GM12878 (cell line): ENCODE results near the gene GCNT3. TPM values are rescaled to one million over a fixed set of nuclear protein-coding genes. Genes with fewer than 3 reads are reported as not detected.

Experiments
- ATAC-seq: fragments of 200-7000 bp; cut with Tn5 transposase; 3 replicates; pipeline ENCODE4 v1.9.1; 2020; ENCODE audit warnings: mild to moderate bottlenecking, moderate library complexity
- BruUV-seq: library from RNA; stranded (reverse); fragments of 400-500 nt; replicated peaks from 2 replicates; lab custom pipeline; 2021; lab: Mats Ljungman, UMichigan
- CTCF ChIA-PET: fragments of 300-600 bp; sonication (Branson Sonifier 250); formaldehyde crosslinking; extraction: SDS; loops from one replicate; lab custom pipeline; 2021; ENCODE audit warnings: inconsistent platforms; lab: Yijun Ruan, JAX
- POLR2A ChIA-PET: fragments of 350-600 bp; formaldehyde crosslinking; extraction: SDS; loops from one replicate; lab custom pipeline; 2021; ENCODE audit warnings: inconsistent platforms; lab: Charles Lee
- RAD21 ChIA-PET: fragments of 300-600 bp; sonication (Branson Sonifier 250); formaldehyde crosslinking; loops from one replicate; lab custom pipeline; 2023; ENCODE audit warnings: antibody characterized with exemption; ENCODE audit not compliant: unreplicated experiment; lab: Charles Lee
- SMC1A ChIA-PET: fragments of 300-600 bp; sonication (Branson Sonifier 250); formaldehyde crosslinking; loops from one replicate; lab custom pipeline; 2023; ENCODE audit not compliant: unreplicated experiment, uncharacterized antibody; lab: Charles Lee
- DNase-seq: peaks from one replicate; pipeline ENCODE4 v3.0.0-alpha.2; 2011; ENCODE audit warnings: low read depth, low spot score
- FAIRE-seq: peaks from 3 replicates; lab custom pipeline; 2011; peaks lifted over from hg19 to GRCh38; lab: Jason Lieb, UNC
- H2AFZ ChIP-seq: 2 replicates; pipeline ENCODE4 v1.6.0; 2011; ENCODE audit warnings: low read depth, low read length, control low read depth; ENCODE audit not compliant: control insufficient read depth
- H3K27ac ChIP-seq: 2 replicates; pipeline ENCODE4 v1.5.1; 2011; ENCODE audit warnings: control low read depth; ENCODE audit not compliant: control insufficient read depth, insufficient read depth
- H3K27me3 ChIP-seq, 2 experiments: replicated peaks in 1 of 2; 2 replicates each; pipeline versions ENCODE4 v1.6.0 to v1.6.1; 2011; ENCODE audit warnings: low read length in 1 of 2; ENCODE audit not compliant: control insufficient read depth in 2 of 2, insufficient read depth in 2 of 2
- H3K36me3 ChIP-seq, 2 experiments: 2 replicates each; pipeline ENCODE4 v1.5.1; 2011; ENCODE audit warnings: low read length in 1 of 2; ENCODE audit not compliant: control insufficient read depth in 2 of 2, insufficient read depth in 2 of 2
- H3K4me1 ChIP-seq: 2 replicates; pipeline ENCODE4 v1.6.1; 2011; ENCODE audit warnings: mild to moderate bottlenecking, low read length, moderate library complexity, mixed read lengths; ENCODE audit not compliant: control insufficient read depth, insufficient read depth
- H3K4me2 ChIP-seq: 2 replicates; pipeline ENCODE4 v1.6.0; 2011; ENCODE audit warnings: control low read depth; ENCODE audit not compliant: control insufficient read depth, insufficient read depth
- H3K4me3 ChIP-seq: fragments of 200-600 bp; sonication (generic); 2 replicates; pipeline ENCODE4 v1.5.1; 2016
- H3K79me2 ChIP-seq: 2 replicates; pipeline ENCODE4 v1.6.0; 2011; ENCODE audit warnings: low read length; ENCODE audit not compliant: control insufficient read depth, insufficient read depth
- H3K9ac ChIP-seq: 2 replicates; pipeline ENCODE4 v1.8.0; 2011; ENCODE audit warnings: low read length, control low read depth, mixed read lengths; ENCODE audit not compliant: control insufficient read depth, insufficient read depth
- H3K9me3 ChIP-seq: replicated peaks from 3 replicates; pipeline ENCODE4 v1.5.1; 2011; ENCODE audit warnings: mild to moderate bottlenecking, low read length; ENCODE audit not compliant: control insufficient read depth, insufficient read depth
- H4K20me1 ChIP-seq: 2 replicates; pipeline ENCODE4 v1.6.0; 2011; ENCODE audit not compliant: control insufficient read depth, insufficient read depth
- ATF7 ChIP-seq: fragments of 450-650 bp; IDR thresholded peaks from 2 replicates; pipeline ENCODE4 v1.6.1; 2016; ENCODE audit warnings: low read depth, mild to moderate bottlenecking
- EGR1 ChIP-seq, 2 experiments: IDR thresholded peaks; 1 replicate in 1 of 2; 2 replicates in 1 of 2; pipeline ENCODE4 v1.6.1; 2011 to 2012; ENCODE audit warnings: low read depth in 2 of 2, low read length in 2 of 2, borderline replicate concordance in 1 of 2, mild to moderate bottlenecking in 1 of 2, moderate library complexity in 1 of 2
- EP300 ChIP-seq, 2 experiments: fragments of 150-350 bp in 1 of 2; IDR thresholded peaks; 2 replicates each; pipeline ENCODE4 v1.6.1; 2011 to 2012; ENCODE audit warnings: low read depth in 2 of 2, low read length in 2 of 2, borderline replicate concordance in 1 of 2, improper control_type of control experiment in 1 of 2, inconsistent platforms in 1 of 2; ENCODE audit not compliant: control insufficient read depth in 1 of 2
- HDGF ChIP-seq: fragments of 450-650 bp; IDR thresholded peaks from 2 replicates; pipeline ENCODE4 v1.6.1; 2016; ENCODE audit warnings: antibody characterized with exemption
- IRF4 ChIP-seq: IDR thresholded peaks from 2 replicates; pipeline ENCODE4 v1.6.1; 2011; ENCODE audit warnings: low read depth, low read length
- MXI1 ChIP-seq: fragments of 150-350 bp; IDR thresholded peaks from 2 replicates; pipeline ENCODE4 v1.6.1; 2011; ENCODE audit warnings: low read depth, mild to moderate bottlenecking, inconsistent platforms, low read length, improper control_type of control experiment
- MYB ChIP-seq: fragments of 150-350 bp; IDR thresholded peaks from 2 replicates; pipeline ENCODE4 v1.6.1; 2014; ENCODE audit warnings: mild to moderate bottlenecking, low read depth, low read length, borderline replicate concordance
- NFXL1 ChIP-seq: fragments of 450-650 bp; IDR thresholded peaks from 2 replicates; pipeline ENCODE4 v1.6.1; 2017; ENCODE audit warnings: antibody characterized with exemption, mild to moderate bottlenecking, borderline replicate concordance
- SMAD5 ChIP-seq: IDR thresholded peaks from 2 replicates; pipeline ENCODE4 v1.6.1; 2016; ENCODE audit warnings: antibody characterized with exemption, low read depth
- SMARCA5 ChIP-seq: fragments of 450-650 bp; IDR thresholded peaks from 2 replicates; pipeline ENCODE4 v1.6.1; 2017; ENCODE audit warnings: mild to moderate bottlenecking
- TCF12 ChIP-seq: IDR thresholded peaks from 2 replicates; pipeline ENCODE4 v1.6.1; 2011; ENCODE audit warnings: low read depth, mild to moderate bottlenecking, low read length
- ZNF217 ChIP-seq: fragments of 450-650 bp; IDR thresholded peaks from 2 replicates; pipeline ENCODE4 v1.6.1; 2017; ENCODE audit warnings: antibody characterized with exemption, mild to moderate bottlenecking
- ZNF24 ChIP-seq: fragments of 450-650 bp; IDR thresholded peaks from 2 replicates; pipeline ENCODE4 v1.6.1; 2017; ENCODE audit warnings: antibody characterized with exemption, mild to moderate bottlenecking
- in situ Hi-C: fragments of 300-500 bp; cut with MboI; formaldehyde crosslinking; loops from 9 replicates; pipeline ENCODE4 v1.14.3; 2018; ENCODE audit warnings: mixed read lengths
- intact Hi-C: fragments of 100-400 bp; cut with micrococcal nuclease; formaldehyde crosslinking; loops from one replicate; pipeline ENCODE4 v1.14.2; 2022; ENCODE audit not compliant: unreplicated experiment
- polyA plus RNA-seq, 11 experiments: library from polyadenylated mRNA; depleted of rRNA in 4 of 11; unstranded in 6 of 11; stranded (reverse) in 5 of 11; fragments of >200 nt; fragmentation: Nextera tagmentation in 4 of 11; fragmentation: Illumina TruSeq in 1 of 11; extraction: Ambion mirVana in 4 of 11; extraction: Trizol in 1 of 11; gene quantifications; 1 replicate in 1 of 11; 2 replicates in 10 of 11; pipeline versions ENCODE4 v1.2.1 to v1.2.3, GENCODE V29; 2011 to 2016; ENCODE audit warnings: inconsistent platforms in 2 of 11, missing spikeins in 2 of 11, low read depth in 1 of 11
- total RNA-seq, 4 experiments: library from RNA; depleted of rRNA in 3 of 4; stranded (reverse); fragments of >200 nt in 3 of 4; fragmentation: Illumina TruSeq in 1 of 4; extraction: Trizol in 1 of 4; gene quantifications; 2 replicates each; pipeline versions ENCODE4 v1.2.1 to v1.2.3, GENCODE V29; 2013 to 2021
- TF ChIP-seq, protein P1 (sequence below): fragments of 450-650 bp; IDR thresholded peaks from 2 replicates; pipeline ENCODE4 v1.6.1; 2017; ENCODE audit warnings: mild to moderate bottlenecking, moderate library complexity
- TF ChIP-seq, protein P2 (sequence below): IDR thresholded peaks from 2 replicates; pipeline ENCODE4 v1.6.1; 2012; ENCODE audit warnings: low read length, inconsistent platforms
- TF ChIP-seq, protein P3 (sequence below): IDR thresholded peaks from 2 replicates; pipeline ENCODE4 v1.6.1; 2011; ENCODE audit warnings: mild to moderate bottlenecking, low read depth, low read length, moderate library complexity; ENCODE audit not compliant: insufficient replicate concordance

The GCNT3 gene
- total and polyA plus RNA-seq, 10 of the 15 experiments (the other 5 are each of a cell fraction or from before 2014, with no cell fraction given), result 0.03 to 0.53 (median 0.25) TPM; not detected in 2

DNA sequence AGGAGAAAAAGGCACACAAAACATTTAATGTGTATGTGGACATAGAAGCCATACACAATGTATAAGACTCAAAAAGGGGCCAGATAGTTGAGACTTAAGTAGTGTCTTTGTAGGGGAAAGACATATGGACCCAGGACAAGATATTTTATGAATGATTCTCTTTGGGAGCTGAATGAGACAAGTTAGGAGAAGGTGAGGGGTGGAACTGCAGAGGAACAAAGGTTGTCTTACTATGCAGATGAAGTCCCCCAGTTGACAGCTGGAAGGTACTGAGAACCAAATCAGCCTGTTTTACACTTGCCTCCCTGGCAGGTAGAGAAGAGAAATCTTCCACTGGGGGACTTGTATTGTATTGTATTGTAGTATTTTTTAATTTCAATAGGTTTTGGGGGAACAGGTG is 14.9 kb upstream of the GCNT3 start:
- ChIA-PET POLR2A (no interaction called here), RAD21 (no interaction called here), CTCF (interaction anchor here (0.6 kb wide), 1 partner anchor 622 kb away, joined by 3 read pairs; no protein-coding TSS in a partner anchor), SMC1A (interaction anchor here (0.7 kb wide), 1 partner anchor 16 kb away, joined by 4 read pairs; no protein-coding TSS in a partner anchor)
- no peak for FAIRE-seq
- H3K79me2 ChIP-seq, result no peaks in the 10 kb centered on the region
- intact Hi-C loops, result no loop called here
- no peak for ATAC-seq
- H3K4me3 ChIP-seq, result no peak overlapping the region
- no peak overlapping the region for H3K4me2 ChIP-seq
- no TSS peak for BruUV-seq
- in situ Hi-C loops, result no loop called here
- no peak overlapping the region for H3K9ac ChIP-seq
- no peaks in the 10 kb centered on the region for H4K20me1 ChIP-seq
- no peak for DNase-seq
- H2AFZ ChIP-seq, result no peak overlapping the region
- no peaks in the 10 kb centered on the region; the same call in 2 of the 3 replicates for H3K9me3 ChIP-seq
- no peaks in the 10 kb centered on the region for H3K36me3 ChIP-seq
- no peaks in the 10 kb centered on the region for H3K27me3 ChIP-seq
- no peaks in the 10 kb centered on the region for H3K4me1 ChIP-seq
- H3K27ac ChIP-seq, result no peak overlapping the region
- no peak for TF ChIP-seq NFXL1
- TF ChIP-seq EGR1 (IDR thresholded peaks at IDR 0.05; ENCODE audit: borderline replicate concordance in 1 of 2, low read depth in 2 of 2, low read length in 2 of 2), result no peak
- no peak for TF ChIP-seq ZNF24
- TF ChIP-seq SMARCA5, result no peak
- TF ChIP-seq, protein P1, sequence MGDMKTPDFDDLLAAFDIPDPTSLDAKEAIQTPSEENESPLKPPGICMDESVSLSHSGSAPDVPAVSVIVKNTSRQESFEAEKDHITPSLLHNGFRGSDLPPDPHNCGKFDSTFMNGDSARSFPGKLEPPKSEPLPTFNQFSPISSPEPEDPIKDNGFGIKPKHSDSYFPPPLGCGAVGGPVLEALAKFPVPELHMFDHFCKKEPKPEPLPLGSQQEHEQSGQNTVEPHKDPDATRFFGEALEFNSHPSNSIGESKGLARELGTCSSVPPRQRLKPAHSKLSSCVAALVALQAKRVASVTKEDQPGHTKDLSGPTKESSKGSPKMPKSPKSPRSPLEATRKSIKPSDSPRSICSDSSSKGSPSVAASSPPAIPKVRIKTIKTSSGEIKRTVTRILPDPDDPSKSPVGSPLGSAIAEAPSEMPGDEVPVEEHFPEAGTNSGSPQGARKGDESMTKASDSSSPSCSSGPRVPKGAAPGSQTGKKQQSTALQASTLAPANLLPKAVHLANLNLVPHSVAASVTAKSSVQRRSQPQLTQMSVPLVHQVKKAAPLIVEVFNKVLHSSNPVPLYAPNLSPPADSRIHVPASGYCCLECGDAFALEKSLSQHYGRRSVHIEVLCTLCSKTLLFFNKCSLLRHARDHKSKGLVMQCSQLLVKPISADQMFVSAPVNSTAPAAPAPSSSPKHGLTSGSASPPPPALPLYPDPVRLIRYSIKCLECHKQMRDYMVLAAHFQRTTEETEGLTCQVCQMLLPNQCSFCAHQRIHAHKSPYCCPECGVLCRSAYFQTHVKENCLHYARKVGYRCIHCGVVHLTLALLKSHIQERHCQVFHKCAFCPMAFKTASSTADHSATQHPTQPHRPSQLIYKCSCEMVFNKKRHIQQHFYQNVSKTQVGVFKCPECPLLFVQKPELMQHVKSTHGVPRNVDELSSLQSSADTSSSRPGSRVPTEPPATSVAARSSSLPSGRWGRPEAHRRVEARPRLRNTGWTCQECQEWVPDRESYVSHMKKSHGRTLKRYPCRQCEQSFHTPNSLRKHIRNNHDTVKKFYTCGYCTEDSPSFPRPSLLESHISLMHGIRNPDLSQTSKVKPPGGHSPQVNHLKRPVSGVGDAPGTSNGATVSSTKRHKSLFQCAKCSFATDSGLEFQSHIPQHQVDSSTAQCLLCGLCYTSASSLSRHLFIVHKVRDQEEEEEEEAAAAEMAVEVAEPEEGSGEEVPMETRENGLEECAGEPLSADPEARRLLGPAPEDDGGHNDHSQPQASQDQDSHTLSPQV, result no peak
- no peak for TF ChIP-seq HDGF
- no peak for TF ChIP-seq IRF4
- no peak for TF ChIP-seq TCF12
- TF ChIP-seq, protein P2, sequence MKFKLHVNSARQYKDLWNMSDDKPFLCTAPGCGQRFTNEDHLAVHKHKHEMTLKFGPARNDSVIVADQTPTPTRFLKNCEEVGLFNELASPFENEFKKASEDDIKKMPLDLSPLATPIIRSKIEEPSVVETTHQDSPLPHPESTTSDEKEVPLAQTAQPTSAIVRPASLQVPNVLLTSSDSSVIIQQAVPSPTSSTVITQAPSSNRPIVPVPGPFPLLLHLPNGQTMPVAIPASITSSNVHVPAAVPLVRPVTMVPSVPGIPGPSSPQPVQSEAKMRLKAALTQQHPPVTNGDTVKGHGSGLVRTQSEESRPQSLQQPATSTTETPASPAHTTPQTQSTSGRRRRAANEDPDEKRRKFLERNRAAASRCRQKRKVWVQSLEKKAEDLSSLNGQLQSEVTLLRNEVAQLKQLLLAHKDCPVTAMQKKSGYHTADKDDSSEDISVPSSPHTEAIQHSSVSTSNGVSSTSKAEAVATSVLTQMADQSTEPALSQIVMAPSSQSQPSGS, result no peak
- TF ChIP-seq, protein P3, sequence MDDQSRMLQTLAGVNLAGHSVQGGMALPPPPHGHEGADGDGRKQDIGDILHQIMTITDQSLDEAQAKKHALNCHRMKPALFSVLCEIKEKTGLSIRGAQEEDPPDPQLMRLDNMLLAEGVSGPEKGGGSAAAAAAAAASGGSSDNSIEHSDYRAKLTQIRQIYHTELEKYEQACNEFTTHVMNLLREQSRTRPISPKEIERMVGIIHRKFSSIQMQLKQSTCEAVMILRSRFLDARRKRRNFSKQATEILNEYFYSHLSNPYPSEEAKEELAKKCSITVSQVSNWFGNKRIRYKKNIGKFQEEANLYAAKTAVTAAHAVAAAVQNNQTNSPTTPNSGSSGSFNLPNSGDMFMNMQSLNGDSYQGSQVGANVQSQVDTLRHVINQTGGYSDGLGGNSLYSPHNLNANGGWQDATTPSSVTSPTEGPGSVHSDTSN, result no peak
- TF ChIP-seq ATF7, result no peak
- TF ChIP-seq SMAD5, result no peak
- TF ChIP-seq MYB, result no peak
- TF ChIP-seq EP300 (IDR thresholded peaks at IDR 0.05; ENCODE audit: borderline replicate concordance in 1 of 2, control insufficient read depth in 1 of 2, low read depth in 2 of 2, low read length in 2 of 2), result no peak
- TF ChIP-seq ZNF217, result no peak
- TF ChIP-seq MXI1, result no peak
